Stomach (tissue), 4 donors: ENCODE data around the gene RPAP3.

Experiments
- POLR2A ChIP-seq, 4 donors: fragments of 450-650 bp; IDR thresholded peaks; one replicate each; pipeline ENCODE4 v1.6.1; 2016; ENCODE audit warnings: antibody characterized with exemption in 4 of 4, control low read depth in 2 of 4, mild to moderate bottlenecking in 1 of 4, moderate library complexity in 1 of 4
- TF ChIP-seq, protein P1 (sequence below), 7 experiments: fragments of 450-650 bp in 4 of 7; fragments of 200-600 bp in 3 of 7; sonication (generic) in 3 of 7; IDR thresholded peaks; one replicate each; pipeline ENCODE4 v1.5.1; 2016 to 2019; ENCODE audit warnings: antibody characterized with exemption in 7 of 7, control low read depth in 2 of 7, mild to moderate bottlenecking in 1 of 7

GRCh38 chr12:47710278-47710677 is 4.4 kb upstream of the RPAP3 start:
- TF ChIP-seq, protein P1, sequence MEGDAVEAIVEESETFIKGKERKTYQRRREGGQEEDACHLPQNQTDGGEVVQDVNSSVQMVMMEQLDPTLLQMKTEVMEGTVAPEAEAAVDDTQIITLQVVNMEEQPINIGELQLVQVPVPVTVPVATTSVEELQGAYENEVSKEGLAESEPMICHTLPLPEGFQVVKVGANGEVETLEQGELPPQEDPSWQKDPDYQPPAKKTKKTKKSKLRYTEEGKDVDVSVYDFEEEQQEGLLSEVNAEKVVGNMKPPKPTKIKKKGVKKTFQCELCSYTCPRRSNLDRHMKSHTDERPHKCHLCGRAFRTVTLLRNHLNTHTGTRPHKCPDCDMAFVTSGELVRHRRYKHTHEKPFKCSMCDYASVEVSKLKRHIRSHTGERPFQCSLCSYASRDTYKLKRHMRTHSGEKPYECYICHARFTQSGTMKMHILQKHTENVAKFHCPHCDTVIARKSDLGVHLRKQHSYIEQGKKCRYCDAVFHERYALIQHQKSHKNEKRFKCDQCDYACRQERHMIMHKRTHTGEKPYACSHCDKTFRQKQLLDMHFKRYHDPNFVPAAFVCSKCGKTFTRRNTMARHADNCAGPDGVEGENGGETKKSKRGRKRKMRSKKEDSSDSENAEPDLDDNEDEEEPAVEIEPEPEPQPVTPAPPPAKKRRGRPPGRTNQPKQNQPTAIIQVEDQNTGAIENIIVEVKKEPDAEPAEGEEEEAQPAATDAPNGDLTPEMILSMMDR (IDR thresholded peaks at IDR 0.05): no peak
- TF ChIP-seq POLR2A (IDR thresholded peaks at IDR 0.05): no peak
